H1 (cell line): Measurements from ENCODE around the gene WDR89.

Source experiments
- BRCA1 ChIP-seq: IDR thresholded peaks from 2 replicates; pipeline ENCODE4 v1.6.1; 2012; ENCODE audit warnings: low read depth, low read length, improper control_type of control experiment
- CREB1 ChIP-seq: IDR thresholded peaks from 2 replicates; pipeline ENCODE4 v1.6.1; 2012; ENCODE audit warnings: inconsistent platforms
- EZH2 ChIP-seq: fragments of 200-600 bp; sonication (generic); IDR thresholded peaks from 2 replicates; pipeline ENCODE4 v1.7.1; 2012; ENCODE audit warnings: low read depth, mild to moderate bottlenecking, moderate library complexity, low read length, inconsistent platforms; ENCODE audit not compliant: severe bottlenecking
- GABPA ChIP-seq: IDR thresholded peaks from 2 replicates; pipeline ENCODE4 v1.6.1; 2011; ENCODE audit warnings: mild to moderate bottlenecking, low read length, moderate library complexity, borderline replicate concordance; ENCODE audit not compliant: insufficient read depth
- JUND ChIP-seq: IDR thresholded peaks from 2 replicates; pipeline ENCODE4 v1.6.1; 2011; ENCODE audit warnings: mild to moderate bottlenecking, improper control_type of control experiment, low read length
- KDM4A ChIP-seq: IDR thresholded peaks from one replicate; pipeline ENCODE4 v1.7.1; 2012; ENCODE audit warnings: low read depth, mild to moderate bottlenecking, moderate library complexity, low read length, inconsistent platforms; ENCODE audit not compliant: severe bottlenecking
- PHF8 ChIP-seq: fragments of 200-600 bp; sonication (generic); conservative IDR thresholded peaks from 2 replicates; pipeline ENCODE4 v1.7.1; 2012; ENCODE audit warnings: low read depth, mild to moderate bottlenecking, inconsistent platforms, low read length, moderate library complexity
- RXRA ChIP-seq: IDR thresholded peaks from 2 replicates; pipeline ENCODE4 v1.6.1; 2011; ENCODE audit warnings: low read depth, mild to moderate bottlenecking, low read length, moderate library complexity; ENCODE audit not compliant: insufficient read depth
- SIX5 ChIP-seq: IDR thresholded peaks from 2 replicates; pipeline ENCODE4 v1.6.1; 2011; ENCODE audit warnings: mild to moderate bottlenecking, low read depth, low read length
- SP2 ChIP-seq: IDR thresholded peaks from 2 replicates; pipeline ENCODE4 v1.6.1; 2012; ENCODE audit warnings: mild to moderate bottlenecking, low read length, inconsistent platforms
- TAF1 ChIP-seq: IDR thresholded peaks from 2 replicates; pipeline ENCODE4 v1.6.1; 2011; ENCODE audit warnings: mild to moderate bottlenecking, low read depth, low read length
- TEAD4 ChIP-seq: IDR thresholded peaks from 2 replicates; pipeline ENCODE4 v1.6.1; 2012; ENCODE audit warnings: low read depth, low read length, inconsistent platforms, mixed read lengths
- TF ChIP-seq, protein P1 (sequence below), 3 experiments: IDR thresholded peaks; 1 replicate in 2 of 3; 2 replicates in 1 of 3; pipeline versions ENCODE4 v1.5.1 to v1.6.1; 2011; ENCODE audit warnings: low read length in 3 of 3, mild to moderate bottlenecking in 3 of 3, inconsistent platforms in 2 of 3, low read depth in 1 of 3, moderate library complexity in 1 of 3; ENCODE audit not compliant: insufficient read depth in 1 of 3; ENCODE audit errors: control extremely low read depth in 1 of 3

- TF ChIP-seq TAF1 (no peak), TEAD4 (no peak), EZH2 (no peak), BRCA1 (no peak), CREB1 (no peak), SP2 (no peak), SIX5 (no peak), JUND (no peak), GABPA (no peak), RXRA (no peak), PHF8 (no peak), KDM4A (no peak)
- TF ChIP-seq, protein P1, sequence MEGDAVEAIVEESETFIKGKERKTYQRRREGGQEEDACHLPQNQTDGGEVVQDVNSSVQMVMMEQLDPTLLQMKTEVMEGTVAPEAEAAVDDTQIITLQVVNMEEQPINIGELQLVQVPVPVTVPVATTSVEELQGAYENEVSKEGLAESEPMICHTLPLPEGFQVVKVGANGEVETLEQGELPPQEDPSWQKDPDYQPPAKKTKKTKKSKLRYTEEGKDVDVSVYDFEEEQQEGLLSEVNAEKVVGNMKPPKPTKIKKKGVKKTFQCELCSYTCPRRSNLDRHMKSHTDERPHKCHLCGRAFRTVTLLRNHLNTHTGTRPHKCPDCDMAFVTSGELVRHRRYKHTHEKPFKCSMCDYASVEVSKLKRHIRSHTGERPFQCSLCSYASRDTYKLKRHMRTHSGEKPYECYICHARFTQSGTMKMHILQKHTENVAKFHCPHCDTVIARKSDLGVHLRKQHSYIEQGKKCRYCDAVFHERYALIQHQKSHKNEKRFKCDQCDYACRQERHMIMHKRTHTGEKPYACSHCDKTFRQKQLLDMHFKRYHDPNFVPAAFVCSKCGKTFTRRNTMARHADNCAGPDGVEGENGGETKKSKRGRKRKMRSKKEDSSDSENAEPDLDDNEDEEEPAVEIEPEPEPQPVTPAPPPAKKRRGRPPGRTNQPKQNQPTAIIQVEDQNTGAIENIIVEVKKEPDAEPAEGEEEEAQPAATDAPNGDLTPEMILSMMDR (IDR thresholded peaks at IDR 0.05; ENCODE audit: control extremely low read depth in 1 of 3, insufficient read depth in 1 of 3, low read depth in 1 of 3, low read length in 3 of 3) = no peak
Observed at GRCh38 chr14:63666335-63666734, 24.7 kb upstream of the WDR89 start.
